HK-2 (cell line): ENCODE data around the gene SCIMP.
"Not testable (repeated sequence)": the region's sequence is repeated elsewhere in the genome, so short reads cannot be mapped to it uniquely, and the experiment has no call there.

ENCODE experiments used
- DNase-seq: peaks from one replicate; pipeline ENCODE4 v3.0.0-alpha.2; 2018; ENCODE audit not compliant: unreplicated experiment

SCIMP gene

DNA sequence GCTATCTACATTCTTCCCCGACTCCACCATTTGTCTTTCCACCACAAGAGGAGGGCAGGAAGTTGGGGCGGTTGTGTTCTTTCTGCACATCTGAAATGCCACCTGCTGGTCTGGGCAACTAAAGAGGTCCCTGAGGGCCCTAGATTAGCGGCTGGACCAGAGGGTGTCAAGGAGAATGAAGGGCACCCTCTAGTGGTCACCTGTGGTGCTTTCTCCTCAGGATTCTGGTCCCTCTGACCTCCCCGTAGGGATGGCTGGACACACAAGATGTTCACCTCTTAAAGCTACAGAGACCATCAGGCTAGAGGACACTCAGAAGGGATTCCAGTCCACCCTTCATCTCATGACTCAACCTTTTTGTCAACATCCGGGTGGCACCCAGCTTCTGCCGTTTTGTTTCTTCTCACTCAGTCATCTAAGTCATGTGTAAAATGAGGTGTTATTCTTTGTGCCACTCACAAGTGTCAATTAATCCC lies 2.9 kb upstream of the SCIMP start:
- peak; percentile 43 for DNase-seq

GRCh38 chr17:5236938-5237540 lies 2.4 kb upstream of the SCIMP start:
- DNase-seq: no peak

- DNase-seq: not testable (repeated sequence)
Observed at GRCh38 chr17:5233492-5233891, 1.2 kb downstream of the SCIMP start.

GRCh38 chr17:5226940-5227878 lies 7.5 kb downstream of the SCIMP start:
- DNase-seq: no peak

DNA sequence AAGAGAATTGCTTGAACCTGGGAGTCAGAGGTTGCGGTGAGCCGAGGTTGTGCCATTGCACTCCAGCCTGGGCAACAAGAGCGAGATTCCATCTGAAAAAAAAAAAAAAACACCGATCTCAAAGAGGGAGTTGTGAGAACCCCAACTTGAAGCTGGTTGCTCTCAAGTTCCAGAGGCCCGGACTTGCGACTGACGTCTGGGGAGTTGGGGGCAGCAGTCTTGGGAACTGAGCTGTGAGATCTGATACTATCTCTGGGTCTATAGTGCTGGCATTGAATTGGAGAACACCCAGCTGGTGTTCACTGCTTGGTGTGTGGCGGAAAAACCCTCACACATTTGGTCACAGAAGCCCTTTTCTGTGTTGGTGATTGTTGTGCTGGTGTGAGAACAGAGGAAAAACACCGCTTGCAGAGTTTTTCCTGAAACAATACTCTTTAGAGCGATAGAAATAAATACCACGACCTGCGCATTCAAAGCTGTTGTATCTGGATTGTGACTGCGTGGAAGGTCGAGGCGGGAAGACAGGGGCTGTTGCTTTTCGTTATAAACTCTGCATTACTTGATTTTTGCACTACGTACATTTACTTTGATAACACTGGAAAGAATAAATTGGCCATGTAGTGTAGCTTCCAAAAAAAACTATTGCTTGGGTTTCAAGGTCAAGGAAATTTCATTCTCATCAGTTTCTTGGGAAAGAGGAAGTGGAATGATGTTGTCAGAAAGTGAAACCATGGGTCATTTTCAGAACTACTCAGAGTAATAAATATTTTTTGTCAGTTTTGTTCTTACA lies 8.8 kb downstream of the SCIMP start:
- DNase-seq: no peak

GRCh38 chr17:5221912-5222311 lies 12.7 kb downstream of the SCIMP start:
- DNase-seq: not testable (repeated sequence)

- no peak for DNase-seq
Observed at GRCh38 chr17:5220074-5220473, 14.6 kb downstream of the SCIMP start.

GRCh38 chr17:5219536-5219935 lies 15.1 kb downstream of the SCIMP start:
- no peak for DNase-seq

DNA sequence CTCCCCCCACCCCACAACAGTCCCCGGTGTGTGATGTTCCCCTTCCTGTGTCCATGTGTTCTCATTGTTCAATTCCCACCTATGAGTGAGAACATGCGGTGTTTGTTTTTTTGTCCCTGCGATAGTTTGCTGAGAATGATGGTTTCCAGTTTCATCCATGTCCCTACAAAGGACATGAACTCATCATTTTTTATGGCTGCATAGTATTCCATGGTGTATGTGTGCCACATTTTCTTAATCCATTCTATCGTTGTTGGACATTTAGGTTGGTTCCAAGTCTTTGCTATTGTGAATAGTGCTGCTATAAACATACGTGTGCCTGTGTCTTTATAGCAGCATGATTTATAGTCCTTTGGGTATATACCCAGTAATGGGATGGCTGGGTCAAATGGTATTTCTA lies 17.1 kb downstream of the SCIMP start:
- not testable (repeated sequence) for DNase-seq

DNA sequence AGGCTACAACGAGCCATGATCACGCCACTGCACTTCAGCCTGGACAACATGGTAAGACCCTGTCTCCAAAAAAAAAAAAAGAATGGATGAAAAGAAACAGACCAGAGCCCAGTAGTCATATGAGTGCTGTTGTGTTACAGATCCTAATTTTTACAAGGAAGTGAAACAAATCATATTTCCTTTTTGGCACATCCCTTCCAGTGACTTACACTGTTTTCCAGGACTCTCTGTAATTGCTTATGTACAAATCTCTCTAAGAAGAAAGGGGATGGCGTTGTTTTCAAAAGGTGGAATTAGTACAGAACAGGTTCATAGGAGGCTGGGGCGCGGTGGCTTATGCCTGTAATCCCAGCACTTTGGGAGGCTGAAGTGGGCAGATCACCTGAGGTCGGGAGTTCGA lies 23.2 kb downstream of the SCIMP start:
- DNase-seq: no peak

- DNase-seq: no peak
Observed at GRCh38 chr17:5210614-5211252, 23.9 kb downstream of the SCIMP start.

- no peak for DNase-seq
Observed at GRCh38 chr17:5210091-5210490, 24.6 kb downstream of the SCIMP start.

GRCh38 chr17:5209396-5209795 lies 25.3 kb downstream of the SCIMP start:
- DNase-seq: no peak

DNA sequence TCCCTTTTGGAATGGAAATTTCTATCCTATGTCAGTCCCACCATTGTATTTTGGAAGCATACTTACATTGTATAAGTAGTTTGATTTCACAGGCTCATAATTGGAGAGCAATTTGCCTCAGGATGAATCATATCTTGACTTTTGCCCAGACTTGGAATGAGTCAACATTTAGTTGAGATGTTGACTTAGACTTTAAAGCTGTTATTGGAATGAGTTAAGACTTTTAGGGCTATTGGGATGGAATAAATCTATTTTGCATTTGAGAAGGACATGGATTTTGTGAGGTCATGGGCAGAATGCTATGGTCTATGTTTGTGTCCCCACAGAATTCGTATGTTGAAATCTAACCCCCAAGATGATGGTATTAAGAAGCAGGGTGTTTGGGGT lies 30.8 kb downstream of the SCIMP start:
- no peak for DNase-seq

- DNase-seq: no peak
Observed at GRCh38 chr17:5203178-5203907, 31.3 kb downstream of the SCIMP start.

DNA sequence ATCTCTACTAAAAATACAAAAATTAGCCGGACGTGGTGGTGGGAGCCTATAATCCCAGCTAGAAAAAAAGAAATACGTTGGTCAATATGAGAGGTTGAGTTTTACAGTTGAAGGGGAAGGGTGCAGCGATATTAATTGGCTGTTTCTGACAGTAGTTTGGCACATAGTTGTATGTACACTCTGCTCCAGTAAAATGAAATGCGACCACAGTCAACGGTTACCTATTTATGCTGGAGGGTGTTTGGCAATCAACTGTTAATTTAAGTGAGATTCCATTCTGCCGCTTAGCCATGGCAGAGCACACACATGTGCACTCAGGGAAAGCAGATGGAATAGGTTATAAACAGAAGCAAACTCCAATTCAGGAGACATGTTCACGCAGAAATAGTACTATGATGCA lies 33.6 kb downstream of the SCIMP start:
- DNase-seq: no peak

DNA sequence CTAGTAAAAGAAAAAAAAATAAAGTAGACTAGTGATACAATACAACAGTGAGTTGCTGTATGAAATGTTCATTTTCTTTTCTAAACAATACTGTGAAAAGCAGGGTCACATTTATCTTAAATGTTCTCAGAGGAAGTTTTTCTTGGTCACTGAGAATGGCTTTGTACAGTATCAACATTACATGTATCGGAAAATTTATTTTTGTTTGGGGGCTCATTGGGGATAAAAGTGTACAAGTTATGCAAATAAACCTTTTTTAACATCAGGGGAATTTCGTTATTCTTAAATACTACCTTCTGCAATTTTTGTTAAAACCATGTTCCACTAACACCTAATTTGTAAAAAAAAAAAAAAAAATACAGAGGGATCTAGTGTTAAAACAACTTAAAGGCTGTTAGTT lies 34.3 kb downstream of the SCIMP start:
- DNase-seq: no peak

DNA sequence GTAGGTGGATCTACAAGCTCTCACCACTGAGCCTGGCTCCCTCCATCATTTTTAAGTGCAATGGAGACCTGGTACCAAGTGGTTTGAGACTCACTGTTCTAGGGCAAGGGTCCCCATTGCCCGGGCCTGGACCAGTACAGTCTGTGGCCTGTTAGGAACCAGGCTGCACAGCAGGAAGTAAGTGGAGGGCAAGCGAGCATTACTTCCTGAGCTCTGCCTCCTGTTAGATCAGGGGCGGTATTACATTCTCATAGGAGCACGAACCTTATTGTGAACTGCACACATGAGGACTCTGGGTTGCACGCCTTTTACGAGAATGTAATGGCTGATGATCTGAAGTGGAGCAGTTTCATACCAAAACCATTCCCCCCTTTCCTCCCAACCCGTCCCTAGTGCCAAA lies 36.2 kb downstream of the SCIMP start:
- DNase-seq: no peak

DNA sequence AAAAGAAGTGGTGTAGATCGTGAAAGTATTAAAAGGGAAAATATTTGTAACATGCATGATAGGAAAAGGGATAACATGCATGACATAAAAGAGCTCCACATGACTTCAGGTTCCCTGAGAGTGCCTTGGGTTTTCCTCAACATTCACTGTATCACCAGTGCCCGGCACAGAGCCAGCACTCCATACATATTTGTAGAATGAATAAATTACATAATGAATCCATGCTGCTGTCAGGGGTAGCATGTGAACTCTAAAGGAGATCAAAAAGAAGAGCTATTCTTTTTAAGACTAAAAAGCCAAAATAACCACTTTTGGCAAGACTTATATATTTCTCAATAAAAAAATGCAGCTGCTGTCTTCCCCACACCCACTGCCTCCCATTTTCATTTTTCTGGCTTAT lies 40.3 kb downstream of the SCIMP start:
- no peak for DNase-seq

- DNase-seq: peak; percentile 97
Observed at GRCh38 chr17:5191541-5192417, 42.9 kb downstream of the SCIMP start, which contains the start of gene ZNF594. ZNF594 (minus strand) TSS chr17:5191868; CDS start chr17:5184256, 7,612 bp downstream.
